ENCODE data around the gene HDAC2.
"Not testable (repeated sequence)": the region's sequence is repeated elsewhere in the genome, so short reads cannot be mapped to it uniquely, and the experiment has no call there.

Gene HDAC2

DNA sequence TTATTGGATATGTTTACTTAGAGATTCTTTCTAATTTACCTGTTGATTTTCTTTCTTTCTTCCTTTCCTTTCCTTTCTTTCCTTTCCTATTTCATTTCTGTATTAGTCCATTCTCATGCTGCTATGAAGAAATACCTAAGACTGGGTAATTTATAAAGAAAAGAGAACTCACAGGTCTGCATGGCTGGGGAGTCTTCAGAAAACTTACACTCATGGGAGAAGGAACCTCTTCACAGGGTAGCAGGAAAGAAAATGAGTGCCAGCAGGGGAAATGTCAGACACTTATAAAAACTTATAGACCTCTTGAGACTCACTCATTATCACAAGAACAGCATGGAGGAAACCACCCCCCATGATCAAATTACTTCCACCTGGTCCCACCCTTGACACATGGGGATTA is 40.8 kb downstream of the HDAC2 start:
- TF ChIP-seq, protein P1, sequence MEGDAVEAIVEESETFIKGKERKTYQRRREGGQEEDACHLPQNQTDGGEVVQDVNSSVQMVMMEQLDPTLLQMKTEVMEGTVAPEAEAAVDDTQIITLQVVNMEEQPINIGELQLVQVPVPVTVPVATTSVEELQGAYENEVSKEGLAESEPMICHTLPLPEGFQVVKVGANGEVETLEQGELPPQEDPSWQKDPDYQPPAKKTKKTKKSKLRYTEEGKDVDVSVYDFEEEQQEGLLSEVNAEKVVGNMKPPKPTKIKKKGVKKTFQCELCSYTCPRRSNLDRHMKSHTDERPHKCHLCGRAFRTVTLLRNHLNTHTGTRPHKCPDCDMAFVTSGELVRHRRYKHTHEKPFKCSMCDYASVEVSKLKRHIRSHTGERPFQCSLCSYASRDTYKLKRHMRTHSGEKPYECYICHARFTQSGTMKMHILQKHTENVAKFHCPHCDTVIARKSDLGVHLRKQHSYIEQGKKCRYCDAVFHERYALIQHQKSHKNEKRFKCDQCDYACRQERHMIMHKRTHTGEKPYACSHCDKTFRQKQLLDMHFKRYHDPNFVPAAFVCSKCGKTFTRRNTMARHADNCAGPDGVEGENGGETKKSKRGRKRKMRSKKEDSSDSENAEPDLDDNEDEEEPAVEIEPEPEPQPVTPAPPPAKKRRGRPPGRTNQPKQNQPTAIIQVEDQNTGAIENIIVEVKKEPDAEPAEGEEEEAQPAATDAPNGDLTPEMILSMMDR (IDR thresholded peaks at IDR 0.05; ENCODE audit: borderline replicate concordance, insufficient read depth, low read depth, low read length): no peak
- no peak overlapping the region for H3K4me3 ChIP-seq (ENCODE audit: low read depth, low read length)

DNA sequence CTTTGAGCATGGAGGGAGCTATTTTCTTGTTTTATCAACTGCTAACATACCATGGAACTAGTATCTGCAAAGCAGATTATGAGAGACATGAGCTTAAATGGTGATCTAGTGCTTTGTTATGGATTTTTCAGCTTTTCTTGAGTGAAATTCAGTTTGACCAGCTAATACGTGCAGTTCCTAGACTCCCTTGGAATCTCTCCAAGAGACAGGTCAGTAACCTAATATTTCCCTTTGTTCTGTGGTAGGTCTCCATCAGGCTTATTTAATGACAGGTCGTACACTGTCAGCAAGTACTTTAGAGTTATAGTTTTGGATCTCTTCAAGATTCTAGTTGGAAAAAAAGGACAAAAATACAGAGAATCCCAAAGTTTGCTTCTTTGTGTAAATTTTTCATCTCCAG is 43.9 kb downstream of the HDAC2 start:
- no peak overlapping the region for H3K4me3 ChIP-seq (ENCODE audit: low read depth, low read length)
- TF ChIP-seq, protein P1 (IDR thresholded peaks at IDR 0.05; ENCODE audit: borderline replicate concordance, insufficient read depth, low read depth, low read length): no peak

DNA sequence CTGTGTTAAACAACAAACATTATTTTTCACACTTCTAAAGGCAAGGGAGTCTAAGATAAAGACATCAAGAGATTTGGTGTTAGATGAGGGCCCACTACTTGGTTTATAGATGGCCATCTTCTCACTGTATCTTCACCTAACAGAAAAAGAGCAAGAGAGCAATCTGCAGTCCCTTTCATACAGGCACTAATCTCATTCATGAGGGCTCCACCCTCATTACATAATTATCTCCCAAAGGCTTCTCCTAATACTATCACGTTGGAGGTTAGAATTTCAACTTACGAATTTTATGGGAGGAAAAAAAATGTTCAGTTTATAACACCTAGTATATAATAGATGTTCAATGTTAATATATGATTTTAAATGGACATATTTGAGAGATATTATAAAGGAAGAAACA is 45.6 kb downstream of the HDAC2 start:
- TF ChIP-seq, protein P1 (IDR thresholded peaks at IDR 0.05; ENCODE audit: borderline replicate concordance, insufficient read depth, low read depth, low read length): no peak
- no peak overlapping the region for H3K4me3 ChIP-seq (ENCODE audit: low read depth, low read length)

- TF ChIP-seq, protein P1 (IDR thresholded peaks at IDR 0.05; ENCODE audit: borderline replicate concordance, insufficient read depth, low read depth, low read length): no peak
These were observed 46.6 kb downstream of the HDAC2 start for GRCh38 chr6:113924312-113924723.

DNA sequence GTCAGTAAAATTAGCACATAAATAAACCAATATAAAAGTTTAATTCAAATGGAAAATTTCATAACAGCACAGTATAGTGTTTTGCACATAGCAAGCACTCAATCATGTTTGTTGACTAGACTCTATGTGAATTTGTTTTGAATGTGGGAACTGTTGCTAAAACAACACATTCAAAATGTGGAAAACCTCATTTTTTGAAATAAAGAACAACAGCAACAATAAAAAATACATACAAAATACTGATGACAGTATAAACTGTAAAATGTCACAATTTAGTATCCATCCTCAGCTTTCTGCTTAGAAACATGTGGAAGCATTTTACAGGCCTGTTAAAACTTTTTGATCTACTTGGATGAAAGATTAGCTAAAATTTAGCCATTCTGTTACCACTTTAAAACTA is 47.4 kb downstream of the HDAC2 start:
- no peak overlapping the region for H3K4me3 ChIP-seq (ENCODE audit: low read depth, low read length)
- TF ChIP-seq, protein P1 (IDR thresholded peaks at IDR 0.05; ENCODE audit: borderline replicate concordance, insufficient read depth, low read depth, low read length): no peak

More at GRCh38 chr6:113924312-113924723, 46.6 kb downstream of the HDAC2 start:
- no peak overlapping the region for H3K4me3 ChIP-seq (ENCODE audit: low read depth, low read length)

DNA sequence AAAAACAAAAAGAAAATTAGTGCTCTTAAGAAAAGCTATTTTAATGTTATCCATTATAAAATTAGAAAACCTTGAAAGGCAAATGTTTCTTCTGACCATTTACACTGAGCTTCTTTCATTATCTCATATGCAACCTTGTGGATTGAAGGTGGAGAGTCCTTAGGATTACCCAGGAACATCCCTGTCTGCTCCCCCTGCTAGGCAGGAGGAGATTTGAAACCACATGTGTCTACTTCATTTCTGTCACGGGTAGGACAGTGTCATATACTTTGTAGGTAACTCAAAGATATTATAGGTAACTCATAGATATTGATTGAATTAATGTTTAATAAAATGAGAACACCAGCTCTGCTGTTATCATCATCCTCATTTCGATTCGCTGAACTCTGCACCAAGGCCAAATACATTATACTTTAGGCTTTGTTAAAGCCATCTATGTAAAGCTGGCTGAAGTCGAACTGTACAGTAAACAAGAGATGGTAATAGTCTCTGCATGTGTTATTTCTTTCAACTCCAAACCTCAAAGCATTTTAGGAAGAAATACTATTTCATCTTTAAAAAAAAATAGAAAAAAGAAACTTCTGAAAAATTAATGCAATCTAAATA is 49.5 kb downstream of the HDAC2 start:
- no peak overlapping the region for H3K4me3 ChIP-seq (ENCODE audit: low read depth, low read length)
- TF ChIP-seq, protein P1 (IDR thresholded peaks at IDR 0.05; ENCODE audit: borderline replicate concordance, insufficient read depth, low read depth, low read length): no peak

DNA sequence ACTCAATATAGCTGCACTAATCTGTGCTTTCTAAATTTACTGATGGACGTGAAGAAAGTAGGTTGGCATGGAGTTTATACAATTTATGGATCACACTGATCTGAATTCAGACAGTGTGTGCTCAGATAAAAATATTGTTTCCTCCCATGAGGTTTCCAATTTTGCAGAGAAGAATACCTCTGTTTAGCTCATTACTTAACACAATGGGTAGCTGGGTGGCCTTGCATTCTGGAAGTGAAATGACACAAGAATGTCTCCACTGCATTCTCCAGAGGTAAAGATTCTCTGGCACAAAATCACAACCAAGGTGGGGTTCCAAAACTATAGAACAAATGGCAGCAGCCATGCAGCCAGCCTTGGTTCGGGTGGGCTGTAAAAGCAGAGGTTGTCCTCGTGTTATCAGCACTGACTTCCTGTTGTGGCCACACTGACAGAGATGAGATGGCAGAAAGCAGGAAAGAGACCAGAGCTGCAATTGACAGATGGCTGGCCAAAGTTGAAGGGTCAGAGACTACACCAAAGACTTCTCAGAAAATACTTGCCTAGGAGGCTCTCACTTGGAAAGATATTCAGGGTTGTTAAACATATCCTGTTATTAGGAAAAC is 50.2 kb downstream of the HDAC2 start:
- TF ChIP-seq, protein P1 (IDR thresholded peaks at IDR 0.05; ENCODE audit: borderline replicate concordance, insufficient read depth, low read depth, low read length): no peak

GRCh38 chr6:113910285-113910684 is 60.7 kb downstream of the HDAC2 start:
- not testable (repeated sequence) for H3K4me3 ChIP-seq (ENCODE audit: low read depth, low read length)

More for the DNA sequence above, 50.2 kb downstream of the HDAC2 start:
- H3K4me3 ChIP-seq (ENCODE audit: low read depth, low read length): no peak overlapping the region
